ENCODE measurements around the gene AZGP1.
"Not testable (repeated sequence)": the region's sequence is repeated elsewhere in the genome, so short reads cannot be mapped to it uniquely, and the experiment has no call there.

The AZGP1 gene

GRCh38 chr7:99996755-99997544, 21.1 kb upstream of the AZGP1 start:
- DNase-seq, result no peak

- no peak for DNase-seq
These were observed 19.0 kb upstream of the AZGP1 start for GRCh38 chr7:99994819-99995218.

GRCh38 chr7:99992330-99993038, 16.7 kb upstream of the AZGP1 start:
- no peak for DNase-seq

GRCh38 chr7:99991543-99991942, 15.7 kb upstream of the AZGP1 start:
- not testable (repeated sequence) for DNase-seq

- no peak for DNase-seq
These were observed 14.6 kb upstream of the AZGP1 start for GRCh38 chr7:99990460-99990852.

DNA sequence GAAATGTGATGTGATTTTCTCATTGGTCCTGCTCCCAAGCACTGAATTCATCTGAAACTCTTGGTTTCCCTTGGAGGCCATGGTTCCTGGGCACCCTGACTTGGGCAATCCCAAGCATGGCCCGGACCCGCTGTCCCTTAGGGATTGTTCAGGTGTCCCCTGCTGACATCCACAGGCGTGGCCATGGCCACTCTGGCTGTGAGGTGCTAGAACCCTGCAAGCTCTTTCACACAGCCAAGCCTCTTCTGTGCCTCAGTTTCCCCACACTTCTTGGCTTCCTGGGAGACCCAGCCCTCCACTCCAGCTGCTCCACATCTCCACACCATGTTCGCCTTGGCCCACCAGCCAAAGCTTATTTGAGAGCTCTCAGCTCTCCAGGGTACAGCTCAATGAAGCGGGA, 12.0 kb upstream of the AZGP1 start:
- DNase-seq, result no peak

- not testable (repeated sequence) for DNase-seq
These were observed 11.5 kb upstream of the AZGP1 start for GRCh38 chr7:99987306-99987705.

DNA sequence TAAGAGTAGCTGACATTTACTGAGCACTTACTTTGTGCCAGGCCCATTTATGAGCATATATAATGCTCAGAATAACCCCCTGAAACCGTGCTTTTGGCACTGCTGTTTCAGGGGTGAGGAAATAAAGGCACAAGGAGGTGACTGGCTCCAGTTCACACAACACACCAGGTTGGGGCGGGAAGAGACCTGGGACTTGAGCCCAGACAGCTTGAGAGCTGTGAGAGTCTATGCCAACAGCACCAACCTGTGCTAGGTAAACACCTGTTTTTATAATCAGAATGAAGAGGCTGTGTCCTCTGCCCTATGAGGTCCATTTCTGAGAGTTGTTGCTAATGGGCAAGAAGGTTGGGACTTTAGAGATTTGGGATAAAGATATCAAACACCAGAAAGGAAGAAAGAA, 8.8 kb upstream of the AZGP1 start:
- no peak for DNase-seq

DNA sequence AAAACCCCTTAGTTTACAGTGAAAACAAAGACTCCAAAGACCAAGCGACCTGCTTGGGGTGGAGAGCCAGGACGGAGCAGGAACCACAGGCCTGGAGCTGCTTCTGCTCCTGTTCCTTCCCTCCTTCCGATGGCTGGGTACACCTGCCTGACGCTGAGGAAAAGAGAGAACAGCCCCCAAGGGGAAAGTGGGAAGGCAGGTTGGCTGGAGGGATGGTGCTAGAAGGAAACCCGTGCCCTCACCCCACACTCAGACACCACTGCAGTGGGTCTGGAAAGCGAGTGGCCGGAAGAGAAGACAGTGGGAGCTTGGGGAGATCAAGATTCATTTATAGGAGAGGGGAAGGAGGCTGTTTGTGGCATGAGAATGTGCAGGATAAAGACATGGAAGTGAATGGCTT, 5.2 kb upstream of the AZGP1 start:
- DNase-seq, result not testable (repeated sequence)

GRCh38 chr7:99980448-99980872, 4.6 kb upstream of the AZGP1 start:
- DNase-seq, result not testable (repeated sequence)

DNA sequence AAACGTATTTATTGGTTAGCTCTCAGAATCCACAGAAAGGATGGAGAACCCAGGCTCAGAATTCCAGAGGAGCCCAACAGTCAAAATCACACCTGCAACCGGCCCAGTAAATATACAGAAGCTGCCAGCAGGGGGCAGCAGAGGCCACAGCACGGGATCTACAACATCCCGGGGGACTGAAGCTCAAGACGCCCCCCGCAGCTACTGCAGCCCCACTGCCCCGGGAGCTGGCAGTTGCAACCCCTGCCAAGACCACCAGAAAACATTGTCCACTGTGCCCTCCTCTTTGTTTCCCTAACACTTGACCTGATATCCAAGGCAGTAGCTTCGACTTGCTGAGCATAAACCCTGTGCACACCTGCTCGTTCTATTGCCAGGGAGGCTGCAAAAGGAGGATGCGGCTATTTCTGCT, 4.0 kb upstream of the AZGP1 start:
- peak; percentile 48 for DNase-seq

DNA sequence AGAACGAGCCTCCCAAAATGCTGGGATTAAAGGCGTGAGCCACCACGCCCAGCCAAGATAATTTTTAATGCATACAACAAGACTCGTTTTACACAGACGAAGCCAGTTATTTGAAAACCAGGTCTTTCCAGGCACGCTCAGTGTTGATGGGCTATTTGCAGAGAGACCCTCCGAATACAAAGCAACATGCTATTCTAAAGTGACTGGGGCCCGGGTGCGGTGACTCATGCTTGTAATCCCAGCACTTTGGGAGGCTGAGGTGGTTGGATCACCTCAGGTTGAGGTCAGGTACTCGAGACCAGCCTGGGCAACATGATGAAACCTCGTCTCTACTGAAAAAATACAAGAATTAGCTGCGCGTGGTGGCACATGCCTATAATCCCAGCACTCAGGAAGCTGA, 795 bp upstream of the AZGP1 start:
- no peak for DNase-seq

GRCh38 chr7:99974681-99975080, 1.1 kb downstream of the AZGP1 start:
- DNase-seq, result no peak

DNA sequence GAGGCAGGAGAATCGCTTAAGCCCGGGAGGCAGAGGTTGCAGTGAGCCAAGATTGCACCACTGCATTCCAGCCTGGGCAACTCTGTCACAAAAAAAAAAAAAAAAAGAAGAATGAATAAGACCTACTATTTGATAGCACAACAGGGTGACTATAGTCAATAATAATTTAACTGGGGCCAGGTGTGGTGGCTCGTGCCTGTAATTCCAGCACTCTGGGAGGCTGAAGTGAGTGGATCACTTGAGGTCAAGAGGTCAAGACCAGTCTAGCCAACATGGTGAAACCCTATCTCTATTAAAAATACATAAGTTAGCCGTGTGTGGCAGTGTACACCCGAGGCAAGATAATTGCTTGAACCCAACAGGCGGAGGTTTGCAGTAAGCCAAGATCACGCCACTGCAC, 2.0 kb downstream of the AZGP1 start:
- DNase-seq, result not testable (repeated sequence)

- no peak for DNase-seq
These were observed 4.6 kb downstream of the AZGP1 start for GRCh38 chr7:99971242-99971641.

DNA sequence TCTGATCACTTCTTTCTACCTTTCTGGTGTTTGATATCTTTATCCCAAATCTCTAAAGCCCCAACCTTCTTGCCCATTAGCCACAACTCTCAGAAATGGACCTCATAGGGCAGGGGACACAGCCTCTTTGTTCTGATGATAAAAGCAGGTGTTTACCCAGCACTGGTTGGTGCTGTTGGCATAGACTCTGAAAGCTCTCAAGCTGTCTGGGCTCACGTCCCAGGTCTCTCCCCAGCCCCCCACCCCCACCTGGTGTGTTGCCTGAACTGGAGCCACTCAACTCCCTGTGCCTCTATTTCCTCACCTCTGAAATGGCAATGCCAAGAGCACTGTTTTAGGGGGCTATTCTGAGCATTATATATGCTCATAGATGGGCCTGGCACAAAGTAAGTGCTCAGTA, 6.0 kb downstream of the AZGP1 start:
- not testable (repeated sequence) for DNase-seq

- no peak for DNase-seq
These were observed 6.5 kb downstream of the AZGP1 start for GRCh38 chr7:99969298-99969697.

GRCh38 chr7:99958564-99959227, 17.1 kb downstream of the AZGP1 start:
- DNase-seq, result no peak

GRCh38 chr7:99955247-99955646, 20.6 kb downstream of the AZGP1 start:
- DNase-seq, result no peak

GRCh38 chr7:99954643-99955042, 21.2 kb downstream of the AZGP1 start:
- not testable (repeated sequence) for DNase-seq

DNA sequence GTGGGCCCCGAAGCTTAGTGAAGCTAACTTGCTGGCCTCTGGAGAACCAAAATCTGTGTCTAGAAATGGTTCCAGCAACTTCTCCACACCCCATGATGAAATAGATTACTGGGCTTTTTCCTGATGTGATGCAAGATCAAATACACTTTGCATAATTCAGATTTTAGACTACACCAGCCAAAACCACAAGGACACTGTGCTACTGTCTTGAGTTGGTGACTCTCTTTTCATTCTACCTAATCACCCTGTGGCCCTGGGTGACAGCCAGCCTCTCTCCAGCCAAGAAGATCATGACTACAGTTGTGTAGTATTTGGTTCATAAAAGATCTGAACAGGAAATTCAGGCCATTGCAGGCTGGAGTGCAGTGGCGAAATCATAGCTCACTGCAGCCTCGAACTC, 22.2 kb downstream of the AZGP1 start:
- DNase-seq, result no peak

DNA sequence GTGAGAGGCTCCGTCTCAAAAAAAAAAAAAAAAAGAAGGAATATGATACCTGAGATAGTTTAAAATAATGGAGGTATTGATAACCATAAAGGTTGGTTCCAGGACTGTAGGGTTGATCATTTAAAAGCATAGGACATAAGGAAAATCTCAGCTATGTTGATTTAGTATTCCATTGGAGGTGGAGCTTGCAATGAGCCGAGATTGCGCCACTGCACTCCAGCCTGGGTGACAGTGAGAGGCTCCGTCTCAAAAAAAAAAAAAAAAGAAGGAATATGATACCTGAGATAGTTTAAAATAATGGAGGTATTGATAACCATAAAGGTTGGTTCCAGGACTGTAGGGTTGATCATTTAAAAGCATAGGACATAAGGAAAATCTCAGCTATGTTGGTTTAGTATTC, 23.2 kb downstream of the AZGP1 start:
- DNase-seq, result not testable (repeated sequence)

- DNase-seq, result not testable (repeated sequence)
These were observed 25.0 kb downstream of the AZGP1 start for GRCh38 chr7:99950819-99951218.

Data from activated effector memory CD4-positive, alpha-beta T cell treated with Interleukin-2 at 50 U/mL for 16 hours (primary cell).